ENCODE measurements around the gene OR2G3. TPM values are rescaled to one million over a fixed set of nuclear protein-coding genes. Genes with fewer than 3 reads are reported as not detected.

Gene OR2G3
- total and polyA plus RNA-seq, 2 of the 8 experiments (the other 6 are each of a cell fraction or from before 2014, with no cell fraction given): not detected

- WGBS, 2 experiments (ENCODE audit: extremely low coverage in 1 of 2, insufficient coverage in 1 of 2, insufficient read length in 1 of 2, insufficient replicate concordance in 2 of 2, low coverage in 1 of 2, low lambda C conversion rate in 2 of 2, missing lambda C conversion rate in 1 of 2): 62% methylated on average over 3 of the region's 3 CpGs; no CpG with 5 or more reads in 1 of the 2 experiments
- Histone ChIP-seq H2BK12ac (ENCODE audit: low read depth, low read length) (no peak overlapping the region), H3K4me2 (ENCODE audit: insufficient read depth in 1 of 2, low read depth in 2 of 2, low read length in 2 of 2) (no peak overlapping the region), H2AFZ (ENCODE audit: low read length) (no peak overlapping the region), H3K79me1 (ENCODE audit: low read depth, low read length) (no peaks in the 10 kb centered on the region), H3K4ac (replicated peaks; ENCODE audit: insufficient read length, low read depth, low read length) (no peak overlapping the region), H4K91ac (replicated peaks; ENCODE audit: insufficient read length, low read length) (no peak overlapping the region), H2AK5ac (ENCODE audit: low read depth, low read length) (no peak overlapping the region), H3K36me3 (ENCODE audit: control insufficient read depth in 2 of 4, insufficient read depth in 4 of 4, low read length in 3 of 4) (no peaks in the 10 kb centered on the region), H3K27me3 (replicated peaks in 1 of 4; ENCODE audit: control insufficient read depth in 3 of 4, extremely low read depth in 1 of 4, insufficient read depth in 3 of 4, low read length in 3 of 4) (no peaks in the 10 kb centered on the region), H3K27ac (ENCODE audit: low read depth, low read length) (no peak overlapping the region), H3K18ac (ENCODE audit: extremely low read depth, low read length) (no peak overlapping the region), H4K5ac (ENCODE audit: insufficient read length, low read depth, low read length) (no peak overlapping the region), H2BK20ac (ENCODE audit: low read length) (no peak overlapping the region), H2BK5ac (ENCODE audit: low read depth, low read length) (no peak overlapping the region), H4K8ac (ENCODE audit: extremely low read depth, insufficient read depth, low read length) (no peak overlapping the region), H2BK120ac (replicated peaks; ENCODE audit: low read depth, low read length) (no peak overlapping the region), H3K23me2 (ENCODE audit: low read depth, low read length) (no peaks in the 10 kb centered on the region), H2BK15ac (ENCODE audit: low read length) (no peak overlapping the region), H4K20me1 (replicated peaks in 1 of 2; ENCODE audit: control insufficient read depth in 1 of 2, insufficient read depth in 2 of 2, low read length in 2 of 2) (no peaks in the 10 kb centered on the region), H3K4me3 (ENCODE audit: extremely low read depth in 1 of 4, insufficient read depth in 2 of 4, low read depth in 3 of 4, low read length in 4 of 4) (no peak overlapping the region), H3K79me2 (ENCODE audit: control insufficient read depth in 1 of 2, insufficient read depth in 2 of 2, low read length in 2 of 2) (no peaks in the 10 kb centered on the region), H3K4me1 (replicated peaks in 1 of 4; ENCODE audit: control insufficient read depth in 3 of 4, insufficient read depth in 4 of 4, low read length in 3 of 4) (no peaks in the 10 kb centered on the region), H3K9ac (replicated peaks in 1 of 4; ENCODE audit: extremely low read depth in 1 of 4, low read depth in 3 of 4, low read length in 3 of 4) (no peak overlapping the region), H3K56ac (replicated peaks; ENCODE audit: insufficient read length, low read depth, low read length) (no peak overlapping the region), H3K9me3 (ENCODE audit: insufficient read depth in 2 of 2, low read depth in 1 of 2, low read length in 1 of 2) (peaks cover 23 to 39% of the 10 kb centered on the region in 2 experiments; a peak in 2 of 4 replicates), H3K23ac (ENCODE audit: insufficient read length) (no peak overlapping the region), H3K14ac (ENCODE audit: insufficient read length) (no peak overlapping the region)
- FAIRE-seq: no peak
- peak in 1 of 3 experiments; percentile 26; a peak in 2 of 4 replicates for TF ChIP-seq CTCF (IDR thresholded peaks at IDR 0.05; ENCODE audit: control extremely low read depth in 1 of 3, insufficient read depth in 1 of 3, low read depth in 1 of 3, low read length in 3 of 3)
- TF ChIP-seq RAD21 (IDR thresholded peaks at IDR 0.05 in 1 of 2, conservative IDR thresholded peaks at IDR 0.05 in 1 of 2; ENCODE audit: low read depth in 2 of 2, low read length in 2 of 2): peak; percentile 28 to 34; a peak in 2 of 4 replicates
- TF ChIP-seq PHF8 (conservative IDR thresholded peaks at IDR 0.05; ENCODE audit: low read depth, low read length): no peak
- ChIA-PET CTCF (ENCODE audit: partially characterized antibody) (interaction anchor here (0.6 to 1.5 kb wide), 5 partner anchors 15 to 312 kb away, joined by 3 read pairs; no protein-coding TSS in a partner anchor), POLR2A (ENCODE audit: partially characterized antibody) (no interaction called here)
- no peak for DNase-seq (ENCODE audit: low read depth in 1 of 2, low spot score in 2 of 2)
Measured at GRCh38 chr1:247576514-247576913, 28.9 kb upstream of the OR2G3 start.

Measured in H1 (cell line).